RWPE1 (cell line): ENCODE measurements around the gene HCN3.
A peak's percentile ranks its signal among the peaks of the same experiment; 100 is the strongest.

Source experiments
- CTCF ChIA-PET: fragments of 350-600 bp; sonication (Branson Sonifier 250); formaldehyde crosslinking; extraction: SDS; loops from one replicate; lab custom pipeline; 2021; lab: Yijun Ruan, JAX
- POLR2A ChIA-PET: fragments of 400-600 bp; formaldehyde crosslinking; extraction: SDS; loops from one replicate; lab custom pipeline; 2020; ENCODE audit warnings: antibody characterized with exemption; ENCODE audit not compliant: low non-redundant PET; lab: Yijun Ruan, JAX
- DNase-seq: peaks from one replicate; pipeline ENCODE4 v3.0.0; 2012; ENCODE audit warnings: low spot score
- H3K27ac ChIP-seq: fragments of 450-650 bp; 2 replicates; pipeline ENCODE4 v1.5.1; 2017
- CTCF ChIP-seq: fragments of 450-650 bp; conservative IDR thresholded peaks from 2 replicates; pipeline ENCODE4 v1.5.1; 2017; ENCODE audit warnings: low read depth, mild to moderate bottlenecking

The HCN3 gene

GRCh38 chr1:155254228-155254713 lies 23.0 kb upstream of the HCN3 start:
- ChIA-PET POLR2A (no interaction called here), CTCF (interaction anchor here (0.5 to 0.8 kb wide), 3 partner anchors 69 to 575 kb away, joined by 3 to 4 read pairs (median 3); no protein-coding TSS in a partner anchor)
- no peak for TF ChIP-seq CTCF
- peak overlapping the region; percentile 92 for H3K27ac ChIP-seq
- DNase-seq = no peak

- TF ChIP-seq CTCF = no peak
- POLR2A ChIA-PET = no interaction called here
- no peak for DNase-seq
- peak overlapping the region; percentile 92 for H3K27ac ChIP-seq
- CTCF ChIA-PET = interaction anchor here (0.8 to 1.6 kb wide), 2 partner anchors 48 to 69 kb away, joined by 4 to 5 read pairs; no protein-coding TSS in a partner anchor
Observed at GRCh38 chr1:155254714-155255242, 22.5 kb upstream of the HCN3 start.

GRCh38 chr1:155255243-155256007 lies 21.8 kb upstream of the HCN3 start, which contains the start of gene ENTREP3:
TSS of gene ENTREP3 (minus strand) at chr1:155255483. CDS start at chr1:155254877, 606 bp downstream.
- CTCF ChIA-PET = interaction anchor here (1.6 kb wide), 1 partner anchor 49 kb away, joined by 5 read pairs; no protein-coding TSS in a partner anchor
- H3K27ac ChIP-seq = peak within 1 kb of the TSS; percentile 92
- no peak for TF ChIP-seq CTCF
- POLR2A ChIA-PET = no interaction called here
- DNase-seq = peak; percentile 90

- H3K27ac ChIP-seq = peak overlapping the region; percentile 92
- no peak for DNase-seq
- ChIA-PET CTCF (interaction anchor here (1.6 kb wide), 1 partner anchor 49 kb away, joined by 5 read pairs; no protein-coding TSS in a partner anchor), POLR2A (interaction anchor here (0.6 kb wide), 1 partner anchor 13 kb away, joined by 3 read pairs; no protein-coding TSS in a partner anchor)
- TF ChIP-seq CTCF = no peak
Observed at GRCh38 chr1:155256058-155256852, 21.0 kb upstream of the HCN3 start.

- TF ChIP-seq CTCF = no peak
- CTCF ChIA-PET = interaction anchor here (1.9 kb wide), 1 partner anchor 10 kb away, joined by 4 read pairs; no protein-coding TSS in a partner anchor
- POLR2A ChIA-PET = no interaction called here
- no peak for DNase-seq
- H3K27ac ChIP-seq = peak overlapping the region; percentile 36
Observed at GRCh38 chr1:155260276-155260675, 17.0 kb upstream of the HCN3 start.
